Renal cortical epithelial cell (primary cell): ENCODE measurements around the gene KCNG4. TPM values are rescaled to one million over a fixed set of nuclear protein-coding genes. Genes with fewer than 3 reads are reported as not detected.

Experiments
- DNase-seq: peaks from one replicate; pipeline ENCODE4 v3.0.0-alpha.2; 2011; ENCODE audit warnings: low read depth
- total RNA-seq: library from RNA; depleted of rRNA; stranded (reverse); fragments of >200 nt; gene quantifications from 2 replicates; pipeline ENCODE4 v1.2.3, GENCODE V29; 2014

Gene KCNG4
- total RNA-seq, 1 donor from 2014 or later = not detected

DNA sequence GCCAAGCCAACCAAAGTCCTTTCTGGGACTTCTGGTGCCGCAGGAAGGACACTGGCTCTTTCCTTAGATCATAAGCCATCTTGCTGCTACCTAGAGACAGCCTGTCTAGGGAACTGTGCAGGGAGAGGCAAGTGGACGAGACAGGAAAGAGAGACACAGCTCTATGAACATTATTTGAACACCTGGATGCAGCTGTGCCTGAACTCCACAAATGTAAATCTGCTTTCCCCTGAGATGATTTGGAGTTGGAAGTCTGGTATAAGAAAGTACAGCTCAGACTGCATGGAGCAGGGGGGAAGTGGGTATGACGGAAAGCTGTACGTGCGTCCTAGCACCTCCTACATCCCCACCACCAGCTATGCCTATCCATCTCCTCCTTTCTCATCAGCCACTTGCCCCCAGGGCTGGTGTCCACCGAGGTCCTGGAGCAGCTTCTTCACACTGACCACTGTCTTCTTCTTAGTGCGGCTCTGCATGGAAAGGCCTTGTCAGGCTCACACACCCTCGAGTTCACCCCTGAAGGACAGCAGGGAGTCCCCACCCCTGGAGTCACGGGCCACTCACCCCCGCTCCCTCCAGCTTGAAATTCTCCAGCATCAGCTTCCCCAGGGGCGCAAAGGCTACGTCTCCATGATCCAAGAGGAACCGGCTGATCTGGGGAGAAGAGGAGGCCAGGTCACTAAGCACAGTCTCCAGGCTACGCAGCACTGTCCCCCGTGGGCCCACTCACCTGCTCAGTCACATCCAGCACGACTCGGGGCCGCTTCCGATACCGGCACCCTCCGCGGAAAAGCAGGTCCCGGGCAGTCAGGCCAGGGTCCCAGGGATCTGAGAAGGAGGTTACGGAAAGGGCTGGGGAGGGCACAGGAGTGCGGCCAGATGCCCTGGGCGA lies 56.9 kb downstream of the KCNG4 start:
- no peak for DNase-seq

DNA sequence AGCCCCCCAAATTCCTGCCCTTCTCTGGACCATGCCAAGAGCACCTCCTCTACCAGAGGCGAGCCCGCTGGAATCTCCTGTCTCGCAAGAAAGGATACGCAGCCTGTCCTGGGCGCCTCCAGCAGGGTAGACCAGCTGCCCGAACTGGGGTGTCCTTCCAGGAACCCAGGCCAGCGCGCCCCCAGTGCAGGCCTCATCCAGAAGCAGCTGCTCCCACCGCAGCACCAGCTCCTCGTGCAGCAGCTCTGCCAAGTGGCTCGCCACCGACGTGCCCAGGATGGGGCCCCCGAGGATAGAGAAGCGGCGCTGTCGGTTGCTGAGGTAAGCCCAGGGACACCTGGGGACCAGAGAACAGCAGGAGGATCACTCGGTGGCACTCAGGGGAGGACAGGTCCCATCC lies 57.7 kb downstream of the KCNG4 start:
- DNase-seq = no peak

DNA sequence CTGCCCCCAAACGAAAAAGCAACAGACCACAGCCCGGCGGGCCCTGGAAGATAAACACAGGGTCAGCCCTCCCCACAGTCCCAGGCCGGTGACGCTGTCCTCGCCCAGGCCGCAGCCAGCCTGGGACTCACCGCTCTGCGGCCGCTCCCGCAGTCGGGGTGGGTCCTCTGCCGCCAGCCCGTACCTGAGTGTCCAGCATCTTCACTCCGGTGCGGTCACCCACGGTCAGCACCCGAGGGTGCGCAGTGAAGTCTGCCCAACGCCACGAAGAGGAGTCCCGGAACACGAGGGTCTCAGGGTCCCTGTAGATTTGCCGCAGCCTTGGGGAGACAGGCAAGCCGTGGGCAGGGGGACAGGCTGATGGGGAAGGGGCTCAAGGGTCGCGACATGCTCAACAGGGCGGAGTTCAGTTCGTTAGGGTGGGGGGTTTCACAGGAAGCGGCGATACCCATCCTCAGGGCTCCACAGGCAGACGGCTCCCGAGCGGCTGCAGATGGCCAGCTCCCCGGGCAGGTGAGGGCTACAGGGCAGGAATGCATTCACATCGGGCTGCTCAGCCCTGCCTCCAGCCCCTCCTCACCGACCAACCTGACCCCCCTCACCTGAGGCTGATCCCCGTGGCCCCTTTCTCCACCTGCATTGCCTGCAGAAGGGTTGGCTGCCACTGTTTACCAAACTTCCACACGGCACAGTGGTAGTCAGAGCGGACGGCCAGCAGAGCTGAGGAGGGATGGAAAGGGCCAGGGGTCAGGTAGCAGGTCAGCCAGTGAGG lies 58.5 kb downstream of the KCNG4 start:
- no peak for DNase-seq

DNA sequence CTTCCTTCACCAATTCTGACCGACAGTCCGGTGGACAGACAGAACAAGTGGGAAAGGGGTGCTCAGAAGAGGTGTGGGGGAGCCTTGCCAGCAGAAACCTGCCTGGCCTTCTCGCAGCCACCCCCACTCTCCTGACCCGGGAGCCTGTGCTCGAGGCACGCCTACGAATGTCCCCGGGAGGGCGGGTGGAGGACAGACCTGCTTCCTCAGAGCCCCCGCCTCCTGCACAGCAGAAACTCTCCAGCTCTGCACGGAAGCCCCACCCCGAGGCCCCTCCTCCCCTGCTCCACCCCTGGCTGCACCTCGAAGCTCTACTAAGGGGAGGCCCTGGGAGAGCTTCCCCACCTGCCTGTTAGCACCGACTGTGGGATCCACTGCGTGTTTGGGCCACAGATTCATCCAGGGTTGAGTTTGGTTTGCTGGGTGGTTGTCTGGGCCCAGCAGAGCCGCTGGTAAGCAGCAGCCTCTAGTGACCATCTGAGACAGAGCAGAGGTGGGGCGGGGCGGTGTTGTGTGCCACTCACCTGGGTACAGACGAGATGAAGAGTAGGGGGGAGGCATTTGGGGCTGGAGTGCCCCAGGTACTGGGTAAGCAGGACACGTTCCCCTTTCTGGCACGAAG lies 59.2 kb downstream of the KCNG4 start:
- no peak for DNase-seq

DNA sequence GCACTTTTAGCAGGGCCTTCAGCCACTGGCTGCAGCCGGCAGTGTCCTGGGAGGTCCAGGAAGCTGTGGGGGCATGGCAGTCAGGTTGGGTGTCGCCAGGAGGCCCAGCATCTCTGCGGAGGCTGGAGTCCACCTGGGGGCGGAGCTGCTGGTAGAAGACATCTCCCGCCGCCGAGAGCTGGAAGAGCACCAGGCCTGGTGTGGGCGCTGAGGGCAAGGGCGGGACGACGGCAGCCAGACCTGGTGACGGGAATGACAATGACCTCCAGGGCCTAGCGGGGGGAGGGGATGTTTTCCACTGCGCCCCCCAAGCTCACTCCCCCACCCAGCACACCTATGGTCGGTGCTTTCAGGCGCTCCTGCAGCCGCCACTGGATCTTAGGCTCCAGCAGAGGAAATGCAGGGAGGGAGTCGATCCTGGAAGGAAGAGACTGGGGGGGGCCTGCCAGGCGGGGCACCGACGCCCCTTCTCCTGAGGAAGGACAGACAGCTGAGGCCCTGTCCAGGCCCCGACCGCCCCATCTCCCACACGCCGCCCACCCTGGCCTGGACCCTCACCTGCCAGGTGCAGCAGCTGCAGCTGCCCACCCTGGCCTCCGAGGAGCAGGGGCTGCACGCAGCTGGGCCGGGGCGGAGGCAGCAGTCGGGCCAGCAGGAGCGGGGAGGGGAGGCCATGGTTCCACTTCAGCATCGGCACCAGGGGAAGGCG lies 60.0 kb downstream of the KCNG4 start:
- DNase-seq = no peak

DNA sequence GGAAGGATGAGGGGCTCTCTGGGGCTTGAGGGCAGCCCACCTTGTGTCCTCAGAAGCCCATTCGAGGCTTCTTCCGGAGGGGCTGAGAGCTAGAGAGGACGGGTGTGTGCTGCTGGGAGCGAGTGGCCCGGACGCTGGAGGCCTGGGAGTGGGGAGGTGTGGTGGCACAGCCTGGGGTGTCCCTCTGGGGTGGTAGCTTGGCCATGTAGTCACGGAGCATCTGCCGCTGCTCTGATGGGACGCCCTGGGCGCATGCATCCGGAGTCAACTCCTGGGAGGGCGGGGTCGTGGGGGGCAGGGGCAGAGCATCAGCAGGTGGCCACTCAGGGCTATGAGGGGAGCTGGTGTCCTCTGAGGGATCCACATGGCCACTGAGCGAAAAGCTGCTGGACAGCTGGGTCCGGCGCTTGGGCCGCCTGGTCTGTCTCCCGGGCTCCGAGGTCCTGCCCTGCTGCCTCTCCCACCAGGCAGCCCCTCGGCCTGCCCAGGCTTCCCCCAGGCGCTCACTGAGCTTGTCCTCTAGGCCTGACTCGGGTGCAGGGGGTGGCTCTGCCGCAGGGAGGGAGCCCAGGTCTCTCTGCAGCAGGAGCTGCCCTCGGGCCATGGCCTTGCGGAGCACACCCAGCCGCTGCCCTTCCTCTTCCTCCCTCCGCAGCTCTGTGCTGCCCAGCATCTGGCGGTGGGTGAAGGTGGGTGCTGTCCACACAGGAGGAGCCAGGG lies 60.8 kb downstream of the KCNG4 start:
- DNase-seq = no peak

DNA sequence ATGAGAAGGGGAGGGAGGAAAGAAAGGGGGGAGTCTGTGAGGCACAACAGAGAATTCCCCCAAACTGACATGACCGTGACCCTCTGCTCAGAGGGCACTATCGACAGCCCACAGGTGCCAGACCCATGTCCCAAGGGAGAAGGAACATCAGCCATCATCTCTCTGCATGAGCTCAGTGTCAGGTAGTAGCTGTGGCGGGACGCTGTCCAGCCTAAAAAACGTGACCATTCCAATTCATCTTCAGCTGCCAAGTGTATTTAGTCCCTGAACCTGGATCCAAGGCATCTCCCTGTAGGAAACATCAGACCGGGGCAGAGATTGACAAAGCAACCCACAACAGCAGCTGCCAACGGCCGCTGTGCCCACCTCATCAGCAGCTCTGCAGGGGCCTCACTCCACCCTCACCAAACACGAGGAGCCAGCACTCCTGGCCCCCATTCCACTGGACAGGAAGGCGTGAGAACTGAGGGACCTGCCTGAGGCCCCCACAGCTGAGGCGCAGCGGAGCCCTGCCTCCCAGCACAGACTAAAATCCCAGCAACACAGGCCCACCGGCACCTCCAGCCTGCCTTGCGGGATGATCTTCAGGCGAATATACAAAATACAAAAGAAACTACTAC lies 61.6 kb downstream of the KCNG4 start:
- no peak for DNase-seq

DNA sequence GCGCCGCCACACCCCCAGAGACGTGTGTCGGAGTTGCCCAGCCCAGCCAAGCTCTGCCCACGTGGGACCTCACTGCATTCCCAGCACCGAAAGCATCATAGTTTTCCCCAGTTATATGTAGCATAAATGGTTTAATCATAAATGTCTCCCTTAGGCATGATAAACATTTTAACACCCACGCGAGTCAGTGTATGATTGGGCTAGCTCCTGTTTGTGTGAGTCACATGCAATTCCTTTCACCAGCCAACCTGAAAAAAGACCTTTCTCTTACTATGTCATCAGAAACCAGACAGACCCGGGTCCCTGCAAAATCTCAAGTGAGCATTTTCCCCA lies 62.1 kb downstream of the KCNG4 start:
- peak; percentile 94 for DNase-seq

DNA sequence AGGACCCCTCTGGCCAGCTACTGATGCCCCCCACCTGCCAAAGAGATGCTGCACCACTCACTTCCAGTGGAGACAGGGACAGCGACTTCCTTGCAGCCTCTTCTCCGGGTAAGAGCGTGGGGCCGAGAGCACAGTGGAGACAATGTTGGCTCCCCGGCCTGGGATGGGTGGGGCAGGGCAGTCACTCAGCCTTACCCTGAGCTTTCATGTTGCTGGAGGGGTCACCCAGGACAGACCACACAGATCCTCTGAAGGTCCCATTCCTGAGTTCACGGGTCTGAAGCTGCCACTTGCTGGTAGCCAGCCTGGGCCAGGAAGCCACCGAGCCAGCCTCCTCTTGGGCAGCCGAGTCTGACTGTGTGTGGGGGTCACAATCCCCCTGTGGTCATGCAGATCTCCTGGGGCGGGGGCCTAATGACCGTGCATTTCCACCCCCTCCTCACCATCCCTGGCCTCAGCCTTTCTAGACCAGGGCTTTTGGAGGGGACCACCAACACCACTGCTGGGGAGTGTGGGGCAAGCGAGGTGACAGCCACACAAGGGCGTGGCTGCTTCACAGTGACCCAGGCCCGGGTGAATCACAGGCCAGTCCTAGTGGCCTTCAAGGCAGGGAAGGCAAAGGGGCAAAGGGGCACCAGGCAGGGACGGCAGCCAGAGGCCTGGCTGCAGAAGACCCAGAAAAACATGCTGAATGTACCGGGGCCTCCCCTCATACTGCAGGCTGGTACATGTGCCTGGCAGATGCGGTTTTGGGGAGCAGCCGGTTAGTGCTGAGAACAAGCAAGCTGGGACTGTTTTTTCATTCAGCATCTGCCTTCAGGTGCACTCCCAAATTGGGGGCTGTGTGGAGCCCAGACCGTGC lies 63.4 kb downstream of the KCNG4 start:
- DNase-seq = no peak

DNA sequence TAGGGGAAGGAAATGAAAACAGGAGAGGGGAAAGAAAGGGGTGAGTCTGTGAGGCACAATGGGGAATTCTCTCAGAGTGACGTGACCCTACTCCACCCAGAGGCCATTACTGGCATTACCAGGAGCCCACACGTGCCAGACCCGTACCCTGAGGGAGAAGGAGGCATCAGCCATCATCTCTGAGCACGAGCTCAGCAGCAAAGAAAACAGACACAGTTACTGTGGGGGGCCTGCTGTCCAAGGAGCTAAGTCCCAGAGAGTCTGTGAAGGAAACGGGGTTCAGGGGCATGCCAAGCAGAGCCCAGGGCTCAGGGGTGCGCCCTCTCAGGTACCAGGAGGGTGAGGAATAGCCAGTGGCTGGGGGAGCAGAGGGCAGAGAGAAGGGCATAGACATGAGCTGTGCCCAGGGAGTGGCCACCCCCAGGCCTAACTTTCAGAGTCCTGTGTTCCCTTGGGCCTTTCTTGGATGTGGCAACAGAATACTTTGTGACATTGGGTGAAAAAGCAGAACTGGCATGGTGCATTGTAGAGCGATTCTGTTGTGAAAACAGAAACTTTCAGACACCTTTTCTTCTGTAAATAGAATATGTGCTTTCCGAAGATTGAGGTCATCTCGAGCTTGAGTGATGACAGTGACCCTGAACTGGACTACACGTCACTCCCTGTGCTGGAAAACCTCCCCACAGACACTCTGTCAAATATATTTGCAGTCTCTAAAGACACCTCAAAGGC lies 64.3 kb downstream of the KCNG4 start:
- DNase-seq = peak; percentile 44

DNA sequence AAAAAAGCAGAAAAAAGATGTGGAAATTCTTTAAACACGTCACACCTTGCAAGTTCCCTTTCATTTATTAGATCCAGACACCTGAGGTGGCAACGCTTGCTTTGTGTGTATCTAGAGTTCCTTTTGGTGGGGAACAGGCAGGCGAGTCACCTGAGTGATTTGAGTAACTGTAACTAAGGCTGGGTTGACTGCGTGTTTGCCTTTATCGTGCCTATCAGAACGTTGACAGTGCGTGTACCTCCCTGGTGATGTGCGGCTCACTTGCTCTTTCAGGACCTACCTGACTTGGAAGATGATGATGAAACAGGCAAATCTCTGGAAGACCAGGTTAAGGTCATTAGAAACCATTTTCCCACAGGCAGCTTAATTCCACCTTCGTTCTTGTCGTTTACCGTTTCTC lies 65.4 kb downstream of the KCNG4 start:
- no peak for DNase-seq

DNA sequence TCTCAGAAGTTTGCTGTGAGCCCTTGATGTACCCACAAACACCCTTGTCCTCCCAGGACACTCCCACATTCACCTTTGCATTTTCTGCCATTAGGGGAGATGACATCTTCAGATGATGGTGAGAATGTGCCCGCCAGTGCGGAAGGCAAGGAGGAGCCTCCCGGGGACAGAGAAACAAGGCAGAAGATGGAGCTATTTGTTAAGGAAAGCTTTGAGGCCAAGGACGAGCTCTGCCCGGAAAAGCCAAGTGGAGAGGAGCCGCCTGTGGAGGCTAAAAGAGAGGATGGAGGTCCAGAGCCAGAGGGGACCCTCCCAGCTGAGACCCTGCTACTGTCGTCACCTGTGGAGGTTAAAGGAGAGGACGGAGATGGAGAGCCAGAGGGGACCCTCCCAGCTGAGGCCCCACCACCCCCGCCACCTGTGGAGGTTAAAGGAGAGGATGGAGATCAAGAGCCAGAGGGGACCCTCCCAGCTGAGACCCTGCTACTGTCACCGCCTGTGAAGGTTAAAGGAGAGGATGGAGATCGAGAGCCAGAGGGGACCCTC lies 70.0 kb downstream of the KCNG4 start:
- no peak for DNase-seq

Other genes starting within 250 kb of the KCNG4 start
- not detected in 2 replicates for gene SLC38A8, start 197.2 kb downstream of the KCNG4 start, total RNA-seq
- 71.0 and 115 TPM in 2 replicates for gene MBTPS1, start 123.1 kb downstream of the KCNG4 start, total RNA-seq
- gene HSDL1, start 94.8 kb downstream of the KCNG4 start, total RNA-seq = 32.0 and 34.6 TPM in 2 replicates
- 0.45 TPM in 1 of 2 replicates, not detected in the other for gene DNAAF1, start 94.7 kb downstream of the KCNG4 start, total RNA-seq
- 11.1 and 24.5 TPM in 2 replicates for gene TAF1C, start 53.0 kb downstream of the KCNG4 start, total RNA-seq
- 0.35 TPM in 1 of 2 replicates, not detected in the other for gene ADAD2, start 48.9 kb downstream of the KCNG4 start, total RNA-seq
- gene WFDC1, start 54.9 kb upstream of the KCNG4 start, total RNA-seq = 0.05 TPM in 1 of 2 replicates, not detected in the other
- 7.1 TPM in 1 of 2 replicates, not detected in the other for gene ATP2C2, start 128.5 kb upstream of the KCNG4 start, total RNA-seq